Nucleus accumbens (tissue), 56 donors: ENCODE data around the gene RNF168.

Experiments
- DNase-seq, 56 donors: peaks; one replicate each; lab custom pipeline; 2025; lab: John Stamatoyannopoulos, UW

RNF168 gene

DNA sequence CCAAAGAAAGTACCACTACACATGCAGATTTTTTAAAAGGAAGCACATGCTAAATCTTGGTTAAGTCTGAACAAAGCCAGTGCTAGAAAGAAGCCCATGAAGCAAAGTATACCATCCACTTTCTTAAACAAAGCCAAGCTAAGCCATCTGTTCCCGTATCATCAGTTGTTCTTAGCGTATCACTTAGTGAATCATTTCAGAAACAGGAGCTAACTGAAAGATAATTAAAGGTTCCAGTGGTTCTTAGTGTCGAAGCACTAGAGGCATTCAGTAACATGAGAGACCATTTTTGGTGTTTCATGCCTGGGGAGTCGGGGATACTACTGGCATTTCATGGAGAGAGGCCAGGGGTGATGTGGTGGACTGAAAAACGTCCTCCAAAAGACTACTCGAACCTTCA, 84.2 kb downstream of the RNF168 start:
- no peak for DNase-seq
